Mucosa of descending colon (tissue), 3 donors: ENCODE data around the gene ORC1. TPM values are rescaled to one million over a fixed set of nuclear protein-coding genes. Genes with fewer than 3 reads are reported as not detected.

ENCODE experiments used
- ATAC-seq: fragments of 200-7000 bp; cut with Tn5 transposase; one replicate; pipeline ENCODE4 v1.9.1; 2020; ENCODE audit warnings: mild to moderate bottlenecking, moderate library complexity
- DNase-seq, 3 donors: peaks; one replicate each; pipeline ENCODE4 v3.0.0-alpha.2; 2020
- H3K36me3 ChIP-seq: fragments of 200-600 bp; one replicate; pipeline ENCODE4 v1.8.0; 2021; ENCODE audit warnings: low read depth, mild to moderate bottlenecking
- H3K4me1 ChIP-seq: fragments of 200-600 bp; one replicate; pipeline ENCODE4 v1.8.0; 2021; ENCODE audit warnings: low read depth, mild to moderate bottlenecking
- H3K4me3 ChIP-seq: fragments of 200-600 bp; one replicate; pipeline ENCODE4 v1.8.0; 2021; ENCODE audit warnings: mild to moderate bottlenecking
- H3K9me3 ChIP-seq: fragments of 200-600 bp; one replicate; pipeline ENCODE4 v1.8.0; 2021; ENCODE audit warnings: mild to moderate bottlenecking
- intact Hi-C, 2 donors: fragments of 100-400 bp; cut with DNase I in 1 of 2; cut with micrococcal nuclease in 1 of 2; formaldehyde crosslinking; loops; one replicate each; pipeline versions ENCODE4 v1.11.0 to v1.11.1; 2022; cut with DNase I, micrococcal nuclease
- total RNA-seq, 3 donors: library from RNA; stranded (reverse); fragmentation: NEBNext Ultra II Directional in 2 of 3; extraction: Animal tissue kit (Norgen Biotek cat#: 25700) in 2 of 3; gene quantifications; one replicate each; pipeline versions ENCODE4 v1.2.1 to v1.2.4, GENCODE V29; 2021 to 2023
- TF ChIP-seq, protein P1 (sequence below): fragments of 200-600 bp; IDR thresholded peaks from one replicate; pipeline ENCODE4 v1.8.0; 2022; ENCODE audit warnings: antibody characterized with exemption, mild to moderate bottlenecking
- donor health status: DM: no; HTN: no; CAD: no; lungs with moderate emphysema.
- donor health status: DM: no; HTN: no; CAD: no.
- donor health status: DM: no; HTN: yes; CAD: no.

The ORC1 gene
- total RNA-seq, 3 donors from 2014 or later, result 1.1 to 7.6 (median 2.1) TPM

DNA sequence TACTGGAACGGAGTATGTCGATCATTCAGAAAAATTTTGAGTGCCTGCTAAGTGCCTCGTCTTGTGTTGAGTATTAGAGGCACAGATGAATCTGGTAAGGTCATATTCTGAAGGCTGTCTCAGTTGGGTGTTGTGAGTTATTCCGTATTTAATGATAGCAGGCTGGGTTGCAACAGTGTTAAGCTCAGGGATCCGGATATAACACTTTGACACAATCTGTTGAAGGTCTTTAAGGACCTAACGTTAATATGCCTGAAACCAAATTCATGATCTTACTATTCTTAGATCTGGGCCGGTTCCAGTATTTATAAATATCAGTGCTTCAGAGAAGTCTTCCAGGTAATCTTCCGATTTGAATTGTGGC, 734 bp upstream of the ORC1 start:
- no peak for ATAC-seq
- DNase-seq, result no peak

DNA sequence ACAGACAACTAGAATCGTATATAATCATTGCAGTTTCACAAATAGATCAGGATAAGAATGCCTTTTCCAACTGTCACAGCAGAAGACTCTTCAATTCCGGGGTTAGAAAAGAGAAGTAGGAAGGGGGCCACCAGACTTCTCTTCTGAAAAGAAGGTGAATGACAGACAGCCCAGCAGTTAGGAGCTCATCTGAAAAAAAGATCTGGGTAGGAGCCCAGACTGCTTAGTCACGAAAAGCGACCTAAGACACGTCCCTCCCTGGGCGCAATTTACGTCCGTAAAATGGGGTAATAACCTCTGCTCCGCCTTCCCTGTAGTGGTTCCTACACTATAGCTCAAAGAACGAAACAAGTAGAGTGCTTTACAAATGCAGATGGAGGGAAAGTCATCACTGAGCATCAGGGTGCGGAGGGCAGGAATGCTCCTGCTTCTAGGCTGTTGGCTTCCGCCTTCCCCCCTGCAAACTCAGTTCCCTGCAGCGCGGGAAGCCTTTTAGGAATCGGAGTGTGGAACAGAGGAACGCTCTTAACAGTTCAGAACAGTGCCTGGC, 582 bp downstream of the ORC1 start:
- intact Hi-C loops, result no loop called here
- TF ChIP-seq, protein P1, sequence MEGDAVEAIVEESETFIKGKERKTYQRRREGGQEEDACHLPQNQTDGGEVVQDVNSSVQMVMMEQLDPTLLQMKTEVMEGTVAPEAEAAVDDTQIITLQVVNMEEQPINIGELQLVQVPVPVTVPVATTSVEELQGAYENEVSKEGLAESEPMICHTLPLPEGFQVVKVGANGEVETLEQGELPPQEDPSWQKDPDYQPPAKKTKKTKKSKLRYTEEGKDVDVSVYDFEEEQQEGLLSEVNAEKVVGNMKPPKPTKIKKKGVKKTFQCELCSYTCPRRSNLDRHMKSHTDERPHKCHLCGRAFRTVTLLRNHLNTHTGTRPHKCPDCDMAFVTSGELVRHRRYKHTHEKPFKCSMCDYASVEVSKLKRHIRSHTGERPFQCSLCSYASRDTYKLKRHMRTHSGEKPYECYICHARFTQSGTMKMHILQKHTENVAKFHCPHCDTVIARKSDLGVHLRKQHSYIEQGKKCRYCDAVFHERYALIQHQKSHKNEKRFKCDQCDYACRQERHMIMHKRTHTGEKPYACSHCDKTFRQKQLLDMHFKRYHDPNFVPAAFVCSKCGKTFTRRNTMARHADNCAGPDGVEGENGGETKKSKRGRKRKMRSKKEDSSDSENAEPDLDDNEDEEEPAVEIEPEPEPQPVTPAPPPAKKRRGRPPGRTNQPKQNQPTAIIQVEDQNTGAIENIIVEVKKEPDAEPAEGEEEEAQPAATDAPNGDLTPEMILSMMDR, result no peak
- peak in 1 of 3 donors; percentile 46 for DNase-seq
- peak; percentile 75 for ATAC-seq
- H3K4me1 ChIP-seq, result peaks cover 16% of the 10 kb centered on the region
- no peaks in the 10 kb centered on the region for H3K9me3 ChIP-seq
- H3K4me3 ChIP-seq, result peak overlapping the region; percentile 68
- H3K36me3 ChIP-seq, result no peaks in the 10 kb centered on the region

More for the DNA sequence above, 734 bp upstream of the ORC1 start:
- intact Hi-C loops, result no loop called here
- TF ChIP-seq, protein P1, result no peak
- Histone ChIP-seq H3K4me3 (peak overlapping the region; percentile 68), H3K36me3 (no peaks in the 10 kb centered on the region), H3K4me1 (peaks cover 16% of the 10 kb centered on the region), H3K9me3 (no peaks in the 10 kb centered on the region)

DNA sequence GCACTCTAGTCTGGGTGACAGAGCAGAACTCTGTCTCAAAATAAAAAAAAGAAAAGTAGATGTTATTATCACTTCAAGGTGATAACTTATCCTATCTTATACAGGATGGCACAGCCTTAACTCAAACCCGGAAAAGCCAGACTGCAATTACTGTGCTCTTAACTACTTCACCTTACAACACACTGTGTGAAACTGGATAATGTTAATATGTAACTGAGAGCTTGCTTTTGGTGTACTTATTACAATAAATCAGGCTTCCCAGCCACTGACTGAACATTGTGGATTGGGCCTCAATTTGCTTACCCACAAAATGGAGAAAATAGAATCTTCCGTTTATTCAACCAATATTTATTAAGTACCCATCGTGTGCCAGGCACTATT, 1.4 kb downstream of the ORC1 start:
- Histone ChIP-seq H3K4me1 (peaks cover 16% of the 10 kb centered on the region), H3K4me3 (no peak overlapping the region), H3K36me3 (no peaks in the 10 kb centered on the region), H3K9me3 (no peaks in the 10 kb centered on the region)
- TF ChIP-seq, protein P1, result no peak
- intact Hi-C loops, result no loop called here
- ATAC-seq (peak; percentile 66), DNase-seq (peak in 1 of 3 donors; percentile 30)

DNA sequence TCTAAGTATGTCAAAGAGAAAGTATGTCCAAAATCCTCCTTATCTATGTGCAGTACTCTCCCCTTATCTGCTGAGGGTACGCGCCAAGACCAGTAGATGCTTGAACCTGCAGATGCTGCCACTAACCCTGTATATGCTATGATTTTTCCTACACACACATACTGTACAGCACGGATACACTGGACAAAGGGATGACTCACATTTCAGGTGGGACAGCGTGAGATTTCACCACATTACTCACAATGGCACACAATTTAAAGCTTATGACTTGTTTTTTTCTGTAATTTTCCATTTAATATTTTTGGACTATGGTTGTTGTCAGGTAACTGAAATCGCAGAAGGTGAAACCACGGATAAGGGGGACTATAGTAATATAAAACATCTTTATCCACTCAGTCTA, 4.1 kb downstream of the ORC1 start:
- TF ChIP-seq, protein P1, result no peak

DNA sequence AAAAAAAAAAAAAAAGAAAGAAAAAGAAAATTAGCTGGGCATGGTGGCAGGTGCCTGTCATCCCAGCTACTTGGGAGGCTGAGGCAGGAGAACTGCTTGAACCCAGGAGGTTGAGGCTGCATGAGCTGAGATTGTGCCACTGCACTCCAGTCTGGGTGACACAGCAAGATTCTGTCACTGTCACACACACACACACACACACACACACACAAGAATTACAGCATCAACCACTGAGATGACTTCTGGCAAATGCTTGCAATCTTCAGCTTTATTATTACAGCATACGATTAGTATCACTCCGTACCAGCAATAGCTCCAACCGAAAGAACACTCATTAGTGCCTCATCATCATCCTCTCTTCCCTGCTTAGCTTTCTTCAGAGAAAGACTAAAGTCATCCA, 4.6 kb downstream of the ORC1 start:
- intact Hi-C loops, result no loop called here
- ATAC-seq (no peak), DNase-seq (no peak)
- H3K4me3 ChIP-seq, result no peak overlapping the region
- H3K4me1 ChIP-seq, result peaks cover 6% of the 10 kb centered on the region
- no peaks in the 10 kb centered on the region for H3K36me3 ChIP-seq
- TF ChIP-seq, protein P1, result no peak
- no peaks in the 10 kb centered on the region for H3K9me3 ChIP-seq

More for the DNA sequence above, 4.1 kb downstream of the ORC1 start:
- no peak overlapping the region for H3K4me3 ChIP-seq
- H3K36me3 ChIP-seq, result no peaks in the 10 kb centered on the region
- intact Hi-C loops, result no loop called here
- no peak for DNase-seq
- no peak for ATAC-seq
- no peaks in the 10 kb centered on the region for H3K9me3 ChIP-seq
- peaks cover 6% of the 10 kb centered on the region for H3K4me1 ChIP-seq

DNA sequence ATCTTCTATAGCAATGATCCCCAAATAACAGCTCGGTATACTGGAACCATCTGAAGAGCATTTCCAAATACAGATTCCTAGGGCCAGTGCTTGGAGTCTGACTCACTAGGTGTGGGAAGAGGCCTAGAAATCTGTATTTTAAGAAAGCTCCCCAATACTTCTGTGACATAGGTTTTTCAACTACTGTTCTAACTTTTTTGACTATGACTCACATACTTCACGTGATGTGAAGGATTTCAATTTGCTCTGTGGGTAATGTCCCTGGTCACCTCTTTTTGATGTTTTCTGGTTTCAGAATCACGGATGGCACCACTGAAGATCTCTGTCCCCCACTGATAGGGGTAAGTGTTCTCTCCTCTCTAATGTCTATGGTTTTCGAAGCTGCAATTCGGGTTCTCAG, 11.0 kb downstream of the ORC1 start:
- Histone ChIP-seq H3K4me3 (no peak overlapping the region), H3K9me3 (no peaks in the 10 kb centered on the region), H3K4me1 (no peaks in the 10 kb centered on the region), H3K36me3 (no peaks in the 10 kb centered on the region)
- intact Hi-C loops, result no loop called here
- DNase-seq (no peak), ATAC-seq (no peak)
- TF ChIP-seq, protein P1, result no peak
